GM19239 (cell line): ENCODE results near the gene FGGY.
"Not testable (repeated sequence)": the region's sequence is repeated elsewhere in the genome, so short reads cannot be mapped to it uniquely, and the experiment has no call there.

ENCODE experiments used
- DNase-seq: peaks from one replicate; pipeline ENCODE4 v3.0.0; 2011; ENCODE audit warnings: low spot score; ENCODE audit not compliant: insufficient read length
- FAIRE-seq: peaks from 2 replicates; lab custom pipeline; 2011; peaks lifted over from hg19 to GRCh38; lab: Jason Lieb, UNC

Gene FGGY

DNA sequence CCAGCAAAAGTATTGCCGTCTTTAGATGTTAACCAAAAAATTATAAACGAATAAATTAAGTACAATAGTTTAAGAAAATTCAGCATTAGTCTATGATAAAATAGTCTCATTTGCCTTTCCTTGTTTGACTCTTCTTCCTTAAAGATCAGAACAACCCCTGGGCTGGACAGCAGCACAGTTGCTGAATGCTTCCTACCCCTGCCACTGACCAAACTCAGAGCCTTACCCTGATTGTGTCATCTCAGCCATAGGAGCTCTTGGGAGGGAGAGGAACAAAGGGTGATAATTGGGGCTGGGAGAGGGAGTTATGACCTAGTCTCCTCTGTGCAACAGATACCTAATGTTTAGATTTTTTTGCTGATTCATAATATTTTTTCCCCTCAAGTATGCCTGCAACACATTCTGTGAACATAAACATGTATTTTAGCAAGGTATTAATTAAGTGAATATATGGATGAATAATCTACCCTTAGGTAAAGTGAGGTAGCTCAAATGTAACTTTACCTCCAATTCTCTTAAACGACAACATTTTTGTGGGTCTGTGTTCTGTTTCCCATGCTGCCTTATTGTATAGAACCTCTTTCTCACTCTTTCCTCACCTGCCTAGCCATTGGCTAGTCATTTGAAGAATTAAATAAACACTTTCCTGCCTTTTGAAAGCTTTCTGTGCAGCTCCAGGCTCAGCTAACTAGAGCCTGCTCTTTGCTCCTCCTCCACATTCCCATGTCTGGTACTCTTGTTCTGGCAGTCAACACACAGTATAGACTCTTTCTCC lies 46.1 kb downstream of the FGGY start:
- FAIRE-seq, result peak; percentile 31
- DNase-seq, result no peak

DNA sequence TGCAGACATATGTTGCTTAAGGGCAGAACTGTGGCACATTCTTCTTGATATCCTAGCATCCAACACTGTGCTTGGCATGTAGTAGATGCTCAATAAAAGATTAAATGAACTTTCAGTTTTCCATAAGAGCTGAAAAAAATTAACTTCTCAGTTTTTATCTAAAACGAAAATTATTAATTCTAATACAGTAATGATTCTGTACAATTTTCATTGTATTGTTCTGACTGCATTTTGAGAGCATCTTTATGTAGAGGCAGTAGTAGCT lies 46.6 kb downstream of the FGGY start:
- no peak for FAIRE-seq
- no peak for DNase-seq

DNA sequence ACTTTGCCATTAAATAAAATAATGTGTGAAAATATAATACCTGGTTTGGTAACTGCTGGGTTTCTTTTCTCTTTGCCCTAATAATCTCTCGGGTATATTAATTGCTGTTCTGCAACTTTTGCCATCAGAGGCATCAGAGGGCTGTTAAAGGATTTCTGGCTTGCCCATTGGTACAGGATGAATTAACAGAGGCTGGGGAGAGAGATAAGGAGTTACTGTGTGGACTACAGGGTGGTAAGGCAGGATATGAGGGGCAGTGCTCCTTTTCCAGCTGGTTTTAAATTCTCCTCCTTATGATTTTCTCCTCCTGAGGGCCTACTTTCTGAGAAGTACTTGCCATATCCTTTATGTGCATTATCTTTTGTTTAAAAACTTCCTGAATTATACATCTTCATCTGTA lies 48.3 kb downstream of the FGGY start:
- DNase-seq (no peak), FAIRE-seq (no peak)

DNA sequence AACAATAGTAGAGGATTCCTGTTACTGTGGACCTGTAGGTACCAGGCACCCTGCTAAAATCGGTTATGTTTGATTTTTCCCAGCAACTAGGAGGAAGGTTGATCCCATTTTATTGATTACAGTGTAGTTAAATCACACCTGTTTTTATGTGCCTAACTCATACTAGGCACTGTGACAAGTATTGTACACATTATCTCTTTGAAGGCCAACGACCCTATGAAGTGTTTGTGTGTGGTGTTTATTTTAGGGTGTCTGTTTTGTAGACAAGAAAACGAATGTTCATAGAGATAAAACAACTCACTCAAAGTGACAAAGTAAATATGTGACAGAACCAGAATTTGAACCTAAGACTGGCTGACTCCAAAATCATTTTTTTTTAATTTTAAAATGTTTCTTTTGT lies 49.5 kb downstream of the FGGY start:
- DNase-seq (no peak), FAIRE-seq (no peak)

DNA sequence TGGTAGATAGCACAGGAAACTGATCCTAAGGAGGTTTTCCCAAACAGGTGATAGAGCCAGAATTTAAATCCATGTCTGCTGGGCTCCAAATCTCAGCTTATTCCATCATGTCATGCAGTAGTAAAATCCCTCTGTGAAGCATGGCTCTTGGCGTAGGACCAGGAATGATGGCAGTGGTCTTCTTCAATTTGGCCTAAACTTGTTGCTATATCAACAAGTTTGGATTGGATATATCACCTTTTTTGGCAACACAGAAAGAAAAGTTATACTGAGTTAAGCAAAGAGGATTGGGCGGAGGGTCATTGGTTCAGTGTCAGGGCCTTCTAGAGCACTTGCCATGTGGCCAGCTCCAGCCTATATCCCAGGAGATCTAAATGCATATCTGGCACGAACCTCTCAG lies 52.2 kb downstream of the FGGY start:
- FAIRE-seq (no peak), DNase-seq (no peak)

DNA sequence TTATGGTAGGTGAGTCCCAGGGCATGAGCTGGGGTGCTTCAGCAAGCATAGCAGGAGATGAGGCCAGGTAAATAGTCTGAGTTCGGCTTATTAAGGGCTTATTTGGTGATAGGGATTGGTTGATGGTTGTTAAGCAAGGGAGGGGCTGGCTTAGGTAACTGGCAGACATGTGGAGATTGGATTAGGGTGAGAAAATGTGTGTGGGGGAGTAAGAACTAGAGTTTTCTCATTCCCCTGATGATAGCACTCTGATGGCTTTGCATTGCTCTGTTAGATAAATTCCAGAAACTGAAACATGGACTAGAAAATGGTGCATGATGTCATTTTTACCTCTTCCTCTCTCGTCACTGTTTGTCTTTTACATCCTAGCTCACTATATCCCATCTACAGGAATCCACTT lies 53.6 kb downstream of the FGGY start:
- FAIRE-seq (peak; percentile 55), DNase-seq (no peak)

DNA sequence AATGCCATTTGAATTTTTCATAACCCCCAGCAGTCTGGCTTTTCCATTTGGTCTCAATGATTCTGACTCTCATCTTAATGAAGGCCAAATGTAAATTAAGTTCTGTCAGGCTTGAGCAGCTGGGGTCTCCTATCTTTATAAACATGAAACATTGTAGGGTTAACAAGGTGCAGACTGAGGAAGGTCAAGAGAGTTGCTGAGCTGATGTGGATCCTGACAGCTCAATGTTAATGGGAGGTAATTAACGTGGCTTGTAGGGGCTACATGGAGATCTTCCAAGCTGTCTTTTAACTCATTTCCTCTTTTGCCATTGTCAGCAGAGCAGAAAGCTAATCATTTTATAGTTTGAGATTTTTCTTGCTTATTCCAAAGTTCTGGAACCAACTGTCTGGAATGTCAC lies 55.2 kb downstream of the FGGY start:
- DNase-seq (no peak), FAIRE-seq (peak; percentile 70)

DNA sequence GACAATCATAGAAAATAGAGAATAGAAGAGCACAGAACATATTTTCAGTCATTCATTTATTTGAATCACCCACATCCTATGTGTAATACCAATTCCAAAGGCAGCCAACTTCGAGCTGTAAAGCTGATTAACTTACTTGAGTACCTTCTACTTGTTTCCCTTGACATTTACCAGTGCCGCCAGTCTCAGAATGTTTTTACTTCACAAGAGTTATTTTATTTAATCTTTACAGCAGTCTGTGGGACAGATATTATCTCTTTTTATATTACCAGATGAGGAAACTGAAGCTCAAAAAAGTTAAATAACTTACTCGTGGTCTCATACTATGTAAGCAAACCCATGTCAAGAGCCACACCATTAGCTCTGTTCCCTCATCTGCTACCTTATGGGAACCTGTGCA lies 56.6 kb downstream of the FGGY start:
- no peak for DNase-seq
- FAIRE-seq, result no peak

DNA sequence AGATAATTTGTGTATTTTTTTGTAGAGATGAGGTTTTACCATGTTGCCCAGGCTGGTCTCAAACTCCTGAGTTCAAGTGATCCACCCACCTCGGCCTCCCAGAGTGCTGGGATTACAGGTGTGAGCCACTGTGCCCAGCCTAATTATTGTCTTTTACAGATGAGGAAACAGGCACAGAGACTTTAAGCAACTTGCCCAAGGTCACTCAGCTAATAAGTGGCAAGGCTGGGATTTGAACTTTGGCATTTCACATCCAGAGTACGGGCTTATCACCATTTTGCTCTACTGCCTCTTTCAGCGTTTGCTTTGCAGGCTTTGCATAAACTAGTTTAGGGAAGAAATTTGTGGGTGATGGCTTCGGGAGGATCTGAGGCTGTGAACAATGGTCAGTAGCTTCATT lies 57.3 kb downstream of the FGGY start:
- not testable (repeated sequence) for FAIRE-seq, DNase-seq

DNA sequence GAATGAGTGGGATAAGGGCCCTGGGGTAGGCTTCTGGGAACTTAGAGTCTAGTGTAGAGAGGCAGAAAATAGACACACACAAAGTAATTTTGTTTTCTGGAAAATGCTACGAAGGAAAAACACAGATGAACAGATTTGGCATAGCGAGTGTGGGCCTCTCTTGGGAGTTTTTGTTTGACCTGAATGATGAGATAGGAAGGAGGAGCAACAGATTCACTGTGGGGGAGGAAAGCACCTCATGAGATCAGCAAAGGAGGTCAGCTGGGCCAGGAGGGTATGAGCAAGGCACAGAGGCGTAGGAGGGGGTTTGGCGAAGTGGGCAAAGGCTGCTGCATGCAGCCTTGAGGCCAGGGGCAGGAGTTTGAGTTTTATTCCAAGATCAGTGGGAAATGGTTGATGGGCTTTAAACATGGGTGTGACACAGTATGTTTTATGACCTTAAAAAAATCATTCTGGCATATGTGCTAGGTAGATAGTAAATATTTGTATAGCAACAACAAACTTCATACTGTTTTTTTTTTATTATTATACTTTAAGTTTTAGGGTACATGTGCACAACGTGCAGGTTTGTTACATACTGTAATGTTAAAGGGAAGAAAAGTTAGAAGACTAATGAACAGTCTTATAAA lies 57.9 kb downstream of the FGGY start:
- DNase-seq (peak; percentile 13), FAIRE-seq (peak; percentile 88)

DNA sequence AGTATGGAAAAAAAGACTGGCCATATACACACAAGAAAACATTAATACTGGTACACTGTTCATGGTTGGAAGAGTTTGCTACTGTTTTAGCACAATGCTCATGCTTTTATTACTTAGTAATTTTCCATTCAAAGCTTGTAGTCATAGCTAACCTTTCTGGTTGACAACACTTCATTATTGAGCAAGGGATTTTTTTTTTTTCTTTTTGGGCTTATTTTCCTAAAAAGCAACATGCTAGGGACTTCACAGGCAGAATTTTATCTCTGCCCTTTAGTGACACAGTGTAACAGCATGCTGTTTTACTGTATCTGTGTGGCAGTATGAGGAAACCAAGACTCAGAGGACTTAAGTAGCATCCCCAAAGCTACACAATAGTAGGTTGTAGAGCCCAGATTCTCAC lies 58.5 kb downstream of the FGGY start:
- DNase-seq (no peak), FAIRE-seq (peak; percentile 80)

DNA sequence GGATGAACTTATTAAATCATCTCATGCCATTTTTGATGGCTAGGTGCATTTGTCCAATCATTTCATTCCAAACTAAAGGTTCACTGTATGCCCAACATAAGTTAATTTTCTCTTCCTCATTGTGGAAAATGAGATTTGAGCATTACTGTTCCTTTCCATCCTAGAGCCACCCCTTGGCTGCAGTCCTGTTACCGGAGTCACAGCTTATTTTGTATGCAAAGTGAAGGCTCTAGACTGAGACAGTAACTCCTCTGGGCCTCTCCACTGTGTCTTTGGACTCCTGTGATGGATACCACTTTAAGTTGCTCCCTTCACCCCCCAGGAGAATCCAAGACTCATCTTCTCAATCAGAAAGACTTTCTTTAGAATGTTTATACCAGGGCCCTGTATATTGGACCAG lies 59.7 kb downstream of the FGGY start:
- DNase-seq (no peak), FAIRE-seq (no peak)

DNA sequence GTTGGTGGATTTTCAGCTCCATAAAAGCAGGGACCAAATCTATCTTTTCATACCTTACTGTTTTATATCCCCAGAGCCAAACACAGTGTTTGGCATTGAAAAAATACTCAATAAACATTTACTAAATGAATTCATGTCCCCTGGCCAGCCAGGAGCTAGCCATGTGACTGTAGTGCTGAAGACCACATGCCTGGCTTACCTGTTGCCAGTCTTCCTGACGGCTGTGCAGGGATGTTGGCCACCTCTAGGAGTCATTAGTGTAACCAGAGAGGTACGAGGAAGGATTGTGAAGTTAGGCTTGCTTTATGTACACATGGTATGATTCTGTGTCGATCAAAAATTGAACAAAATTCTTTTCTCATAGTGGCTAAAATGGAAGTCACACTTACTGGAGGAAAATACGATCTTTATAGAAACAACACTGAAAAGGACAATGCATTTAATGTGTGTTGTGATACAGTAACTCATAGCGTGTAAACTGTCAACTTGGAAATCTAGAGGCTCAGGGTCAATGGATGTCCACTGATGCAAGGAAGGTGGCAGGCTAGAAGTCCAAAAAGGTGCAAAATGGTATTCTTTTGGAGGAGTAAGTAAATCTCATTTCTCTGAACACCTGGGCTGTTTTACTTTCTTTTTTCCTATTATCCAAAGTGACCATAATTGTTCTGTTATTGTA lies 60.9 kb downstream of the FGGY start:
- DNase-seq, result no peak
- FAIRE-seq, result no peak

DNA sequence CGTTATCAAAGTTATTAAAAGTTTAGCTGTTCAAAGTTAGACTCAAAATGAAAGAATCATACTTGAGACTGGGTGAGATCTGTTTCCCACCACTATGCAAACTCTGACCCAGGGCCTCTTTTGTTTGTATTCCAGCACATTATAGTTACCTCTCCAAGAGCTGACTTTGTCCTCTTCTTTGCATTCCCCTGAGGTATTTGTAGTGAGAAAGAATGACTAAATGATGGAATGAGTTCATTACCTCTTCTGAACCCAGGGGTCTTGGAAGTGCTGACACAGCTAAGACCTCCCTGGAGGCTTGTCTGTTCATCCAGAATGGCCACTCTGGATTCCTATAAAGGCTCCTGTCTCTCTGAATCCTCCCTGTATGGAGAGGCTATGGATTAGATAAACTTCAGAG lies 62.4 kb downstream of the FGGY start:
- DNase-seq, result no peak
- FAIRE-seq, result no peak

DNA sequence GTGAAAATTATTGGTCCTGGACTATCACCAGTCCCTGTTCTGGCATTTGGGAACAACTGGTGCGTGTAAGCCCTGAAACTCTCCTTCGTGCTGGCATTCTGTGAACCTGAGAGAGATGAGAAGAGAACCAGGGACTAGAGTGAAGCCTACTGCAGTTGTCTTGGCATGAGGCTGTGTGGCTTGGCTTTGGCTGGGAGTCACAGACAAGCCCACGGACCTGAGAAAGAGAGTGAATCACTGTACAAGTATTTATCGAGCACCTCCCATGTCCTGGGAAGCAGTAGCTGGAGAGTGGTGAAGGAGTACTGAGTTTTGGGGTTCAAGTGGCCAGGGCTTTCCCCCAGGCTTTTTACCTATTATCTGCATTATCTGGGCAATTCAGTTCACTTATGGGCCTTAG lies 63.3 kb downstream of the FGGY start:
- DNase-seq, result no peak
- no peak for FAIRE-seq

DNA sequence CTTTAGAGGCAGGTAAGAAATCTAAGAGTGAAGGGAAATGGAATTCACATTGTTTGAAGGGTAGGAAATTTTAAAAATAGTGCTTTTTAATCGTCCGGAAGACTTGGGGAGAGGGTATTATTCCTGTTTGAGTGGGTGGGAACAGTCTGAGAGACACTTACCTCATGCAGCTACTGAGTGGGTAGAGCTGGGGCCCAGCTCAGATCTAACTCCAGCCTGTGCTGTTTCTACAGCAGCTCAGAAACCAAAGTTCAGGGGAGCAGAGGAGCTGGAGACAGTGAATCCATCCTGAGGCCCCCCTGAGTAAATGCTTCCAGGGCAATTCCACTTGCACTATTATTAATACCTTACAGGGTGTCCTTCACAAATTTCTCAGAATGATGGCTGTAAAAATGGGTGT lies 63.8 kb downstream of the FGGY start:
- FAIRE-seq, result no peak
- DNase-seq, result no peak

DNA sequence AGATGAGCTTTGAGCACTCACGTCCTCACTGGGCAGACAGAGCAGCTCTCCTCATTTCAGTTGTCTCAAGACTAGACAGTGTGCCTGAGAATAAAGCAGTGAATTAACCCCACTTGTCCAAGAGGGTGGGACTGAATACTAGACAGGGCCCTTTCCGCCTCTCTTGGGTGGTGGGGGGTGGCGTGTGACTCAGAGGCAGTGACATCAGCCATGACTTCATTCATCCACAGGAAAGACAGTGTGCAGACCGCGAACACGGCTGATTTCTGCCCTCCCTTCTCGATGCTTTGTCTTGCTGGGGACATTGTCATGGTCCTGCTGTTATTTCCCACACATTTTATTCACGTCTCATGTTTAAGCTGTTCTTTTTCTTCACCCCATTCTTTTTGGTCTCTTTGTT lies 64.9 kb downstream of the FGGY start:
- DNase-seq (no peak), FAIRE-seq (no peak)

DNA sequence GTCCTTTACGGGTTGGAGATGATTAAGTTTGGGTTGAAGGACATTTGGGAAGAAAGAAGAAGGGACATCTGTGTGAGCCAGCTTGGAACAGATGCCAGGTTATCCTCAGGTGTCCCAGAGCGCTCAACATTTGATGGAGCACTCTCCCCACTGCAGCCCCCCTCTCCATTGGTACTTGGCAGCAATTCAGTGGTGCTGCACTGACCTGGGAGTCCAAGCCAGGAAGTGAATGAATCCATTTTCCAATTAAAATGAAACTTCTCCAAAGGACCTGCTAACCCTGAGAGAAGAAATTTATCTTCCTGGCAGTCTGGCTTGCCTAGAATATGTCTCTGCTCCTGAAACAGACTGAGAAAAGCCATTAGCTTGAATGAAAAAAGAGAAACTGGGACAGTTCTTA lies 67.1 kb downstream of the FGGY start:
- DNase-seq, result no peak
- no peak for FAIRE-seq

DNA sequence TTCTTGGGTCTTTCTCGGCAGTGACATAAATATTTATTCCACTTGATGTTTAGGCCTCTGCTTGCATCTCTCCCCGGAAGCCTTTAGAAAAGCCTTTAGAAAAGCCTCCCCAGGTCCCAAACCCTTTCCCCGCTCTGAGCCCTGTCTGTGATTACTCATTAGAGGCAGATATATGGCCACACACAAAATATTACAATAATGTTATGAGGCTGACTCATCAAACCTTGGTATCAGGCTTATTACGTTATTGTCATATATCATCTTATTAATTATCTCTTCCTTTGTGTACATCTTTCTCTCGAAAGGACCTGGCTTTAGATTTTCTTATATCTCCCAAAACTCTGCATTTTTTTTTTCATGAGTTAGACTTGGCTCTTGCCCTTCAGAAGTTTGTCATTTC lies 69.5 kb downstream of the FGGY start:
- DNase-seq (no peak), FAIRE-seq (no peak)

DNA sequence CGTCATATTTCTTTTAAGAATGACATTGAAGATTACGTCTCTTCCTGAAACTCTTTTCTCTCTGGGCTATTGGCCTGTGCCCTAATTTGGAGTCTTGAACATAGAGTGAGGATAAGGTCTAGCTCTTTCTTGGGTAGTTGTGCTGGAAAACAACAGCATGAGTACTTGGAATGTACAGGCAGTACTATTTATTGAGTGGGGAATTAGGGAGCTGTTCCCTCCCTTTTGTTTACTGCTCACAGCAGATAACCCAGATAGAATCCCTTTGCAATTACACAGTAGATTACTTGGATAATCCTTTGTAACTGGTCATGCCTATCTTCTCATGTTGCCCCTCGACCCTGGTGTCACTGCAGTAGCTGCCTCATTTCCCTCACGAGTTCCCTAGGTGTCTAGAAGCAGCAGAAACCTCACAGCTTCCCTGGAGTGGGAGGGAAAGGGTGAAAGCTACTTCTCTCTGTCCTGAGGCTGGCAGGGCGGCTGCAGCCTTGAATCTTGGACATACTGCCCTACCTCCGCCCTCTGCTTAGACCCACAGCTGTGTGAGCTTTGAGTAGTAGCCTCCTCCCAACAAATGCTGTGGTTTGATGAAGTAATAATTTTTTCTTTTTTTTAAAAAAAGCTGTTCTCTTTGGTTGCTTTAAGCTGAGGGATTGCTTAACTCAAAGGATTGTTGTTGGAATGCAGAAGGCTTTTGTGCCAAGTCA lies 70.6 kb downstream of the FGGY start:
- no peak for FAIRE-seq
- DNase-seq, result no peak

DNA sequence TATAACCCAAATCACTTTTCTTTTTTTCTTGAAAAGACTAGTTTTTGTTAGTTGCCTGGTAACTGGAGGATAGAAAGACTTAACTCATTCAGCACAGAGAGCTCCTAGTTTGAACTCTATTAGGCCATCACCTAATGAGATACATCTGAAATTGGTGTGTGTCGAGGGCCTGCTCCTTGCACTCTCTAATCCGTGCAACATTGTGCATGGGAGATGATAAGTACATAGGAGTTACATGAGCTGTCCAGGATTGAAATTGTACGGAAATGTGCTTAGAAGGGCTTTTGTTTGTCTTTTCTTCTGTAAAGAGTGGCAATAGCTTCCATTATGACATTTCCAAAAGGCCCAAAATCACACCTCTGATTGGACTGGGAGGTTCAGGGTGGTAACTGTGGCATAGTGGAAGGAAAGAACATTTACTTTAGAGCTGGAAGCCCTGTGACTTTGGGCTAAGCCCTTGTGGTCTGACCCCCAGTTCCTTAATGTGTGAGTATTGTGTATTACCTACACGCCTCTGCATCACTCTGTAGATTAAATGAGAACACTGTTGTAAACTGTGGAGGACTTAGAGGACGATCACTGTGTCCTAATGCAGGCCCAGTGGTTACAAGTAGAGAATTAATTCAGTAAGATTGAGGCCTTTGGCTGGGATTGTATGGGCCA lies 71.2 kb downstream of the FGGY start:
- DNase-seq (no peak), FAIRE-seq (no peak)
